HEK293 (cell line): Measurements from ENCODE around the gene RAC3.

Source experiments
- EGR2 ChIP-seq: fragments of 450-650 bp; formaldehyde crosslinking; IDR thresholded peaks from 2 replicates; pipeline ENCODE4 v1.5.1; 2016; ENCODE audit warnings: low read depth, missing biosample characterization, missing genetic modification characterization
- GLI4 ChIP-seq: fragments of 450-650 bp; formaldehyde crosslinking; IDR thresholded peaks from 2 replicates; pipeline ENCODE4 v1.5.1; 2016; ENCODE audit warnings: missing biosample characterization, missing genetic modification characterization
- GLIS1 ChIP-seq: fragments of 450-650 bp; formaldehyde crosslinking; IDR thresholded peaks from 2 replicates; pipeline ENCODE4 v1.5.1; 2016; ENCODE audit warnings: missing biosample characterization, missing genetic modification characterization
- MZF1 ChIP-seq: fragments of 450-650 bp; formaldehyde crosslinking; IDR thresholded peaks from 2 replicates; pipeline ENCODE4 v1.5.1; 2017; ENCODE audit warnings: missing biosample characterization, missing genetic modification characterization, borderline replicate concordance
- PATZ1 ChIP-seq: fragments of 450-650 bp; formaldehyde crosslinking; IDR thresholded peaks from 2 replicates; pipeline ENCODE4 v1.5.1; 2016; ENCODE audit warnings: missing biosample characterization, missing genetic modification characterization
- SP7 ChIP-seq: fragments of 450-650 bp; formaldehyde crosslinking; IDR thresholded peaks from 2 replicates; pipeline ENCODE4 v1.5.1; 2016; ENCODE audit warnings: missing biosample characterization, missing genetic modification characterization
- TCF7L2 ChIP-seq: IDR thresholded peaks from 2 replicates; pipeline ENCODE4 v1.6.1; 2011; ENCODE audit warnings: low read depth, mild to moderate bottlenecking, inconsistent platforms, low read length, moderate library complexity, borderline replicate concordance
- ZBTB1 ChIP-seq: fragments of 450-650 bp; formaldehyde crosslinking; IDR thresholded peaks from 2 replicates; pipeline ENCODE4 v1.5.1; 2016; ENCODE audit warnings: missing biosample characterization, missing genetic modification characterization
- ZBTB20 ChIP-seq: fragments of 450-650 bp; formaldehyde crosslinking; IDR thresholded peaks from 2 replicates; pipeline ENCODE4 v1.5.1; 2016; ENCODE audit warnings: missing biosample characterization, missing genetic modification characterization
- ZFP3 ChIP-seq: fragments of 450-650 bp; formaldehyde crosslinking; IDR thresholded peaks from 2 replicates; pipeline ENCODE4 v1.5.1; 2016; ENCODE audit warnings: low read depth, missing biosample characterization, missing genetic modification characterization
- ZNF10 ChIP-seq: fragments of 450-650 bp; formaldehyde crosslinking; IDR thresholded peaks from 2 replicates; pipeline ENCODE4 v1.5.1; 2017; ENCODE audit warnings: missing biosample characterization, missing genetic modification characterization
- ZNF114 ChIP-seq: fragments of 450-650 bp; formaldehyde crosslinking; IDR thresholded peaks from 2 replicates; pipeline ENCODE4 v1.5.0; 2017; ENCODE audit warnings: missing biosample characterization, missing genetic modification characterization
- ZNF2 ChIP-seq: fragments of 450-650 bp; formaldehyde crosslinking; IDR thresholded peaks from 2 replicates; pipeline ENCODE4 v1.5.1; 2016; ENCODE audit warnings: missing biosample characterization, missing genetic modification characterization
- ZNF23 ChIP-seq: fragments of 450-650 bp; formaldehyde crosslinking; IDR thresholded peaks from 2 replicates; pipeline ENCODE4 v1.5.1; 2016; ENCODE audit warnings: missing biosample characterization, missing genetic modification characterization, borderline replicate concordance
- ZNF354C ChIP-seq: fragments of 450-650 bp; formaldehyde crosslinking; IDR thresholded peaks from 2 replicates; pipeline ENCODE4 v1.5.1; 2016; ENCODE audit warnings: missing biosample characterization, missing genetic modification characterization, low read depth, borderline replicate concordance
- ZNF48 ChIP-seq: fragments of 450-650 bp; formaldehyde crosslinking; IDR thresholded peaks from 2 replicates; pipeline ENCODE4 v1.5.1; 2016; ENCODE audit warnings: missing biosample characterization, missing genetic modification characterization
- ZNF510 ChIP-seq: fragments of 450-650 bp; formaldehyde crosslinking; IDR thresholded peaks from 2 replicates; pipeline ENCODE4 v1.5.1; 2018; ENCODE audit warnings: mild to moderate bottlenecking, missing genetic modification characterization, missing biosample characterization; ENCODE audit not compliant: insufficient replicate concordance
- ZNF600 ChIP-seq: fragments of 450-650 bp; formaldehyde crosslinking; IDR thresholded peaks from 2 replicates; pipeline ENCODE4 v1.5.1; 2016; ENCODE audit warnings: missing biosample characterization, missing genetic modification characterization
- ZNF660 ChIP-seq: fragments of 450-650 bp; IDR thresholded peaks from 2 replicates; pipeline ENCODE4 v1.5.1; 2018; ENCODE audit warnings: missing biosample characterization, mild to moderate bottlenecking, missing genetic modification characterization
- ZNF704 ChIP-seq: fragments of 450-650 bp; formaldehyde crosslinking; IDR thresholded peaks from 2 replicates; pipeline ENCODE4 v1.5.1; 2016; ENCODE audit warnings: missing biosample characterization, missing genetic modification characterization
- ZNF747 ChIP-seq: fragments of 450-650 bp; formaldehyde crosslinking; IDR thresholded peaks from 2 replicates; pipeline ENCODE4 v1.5.1; 2016; ENCODE audit warnings: missing biosample characterization, missing genetic modification characterization
- ZNF776 ChIP-seq: fragments of 450-650 bp; formaldehyde crosslinking; IDR thresholded peaks from 2 replicates; pipeline ENCODE4 v1.5.0; 2017; ENCODE audit warnings: missing biosample characterization, missing genetic modification characterization, borderline replicate concordance
- ZNF792 ChIP-seq: fragments of 450-650 bp; formaldehyde crosslinking; IDR thresholded peaks from 2 replicates; pipeline ENCODE4 v1.5.1; 2016; ENCODE audit warnings: missing biosample characterization, missing genetic modification characterization
- TF ChIP-seq, protein P1 (sequence below): fragments of 450-650 bp; formaldehyde crosslinking; IDR thresholded peaks from 2 replicates; pipeline ENCODE4 v1.5.1; 2016; ENCODE audit warnings: missing biosample characterization, missing genetic modification characterization
- TF ChIP-seq, protein P2 (sequence below): fragments of 450-650 bp; formaldehyde crosslinking; IDR thresholded peaks from 2 replicates; pipeline ENCODE4 v1.5.1; 2017; ENCODE audit warnings: missing biosample characterization, missing genetic modification characterization
- TF ChIP-seq, protein P3 (sequence below): fragments of 450-650 bp; formaldehyde crosslinking; IDR thresholded peaks from 2 replicates; pipeline ENCODE4 v1.5.1; 2016; ENCODE audit warnings: missing biosample characterization, missing genetic modification characterization
- TF ChIP-seq, protein P4 (sequence below): fragments of 450-650 bp; formaldehyde crosslinking; optimal IDR thresholded peaks from 2 replicates; pipeline ENCODE3; 2016; ENCODE audit warnings: missing biosample characterization, mild to moderate bottlenecking, missing genetic modification characterization
- TF ChIP-seq, protein P5 (sequence below): fragments of 450-650 bp; formaldehyde crosslinking; IDR thresholded peaks from 2 replicates; pipeline ENCODE4 v1.5.1; 2016; ENCODE audit warnings: missing biosample characterization, missing genetic modification characterization, low read depth

Gene RAC3

DNA sequence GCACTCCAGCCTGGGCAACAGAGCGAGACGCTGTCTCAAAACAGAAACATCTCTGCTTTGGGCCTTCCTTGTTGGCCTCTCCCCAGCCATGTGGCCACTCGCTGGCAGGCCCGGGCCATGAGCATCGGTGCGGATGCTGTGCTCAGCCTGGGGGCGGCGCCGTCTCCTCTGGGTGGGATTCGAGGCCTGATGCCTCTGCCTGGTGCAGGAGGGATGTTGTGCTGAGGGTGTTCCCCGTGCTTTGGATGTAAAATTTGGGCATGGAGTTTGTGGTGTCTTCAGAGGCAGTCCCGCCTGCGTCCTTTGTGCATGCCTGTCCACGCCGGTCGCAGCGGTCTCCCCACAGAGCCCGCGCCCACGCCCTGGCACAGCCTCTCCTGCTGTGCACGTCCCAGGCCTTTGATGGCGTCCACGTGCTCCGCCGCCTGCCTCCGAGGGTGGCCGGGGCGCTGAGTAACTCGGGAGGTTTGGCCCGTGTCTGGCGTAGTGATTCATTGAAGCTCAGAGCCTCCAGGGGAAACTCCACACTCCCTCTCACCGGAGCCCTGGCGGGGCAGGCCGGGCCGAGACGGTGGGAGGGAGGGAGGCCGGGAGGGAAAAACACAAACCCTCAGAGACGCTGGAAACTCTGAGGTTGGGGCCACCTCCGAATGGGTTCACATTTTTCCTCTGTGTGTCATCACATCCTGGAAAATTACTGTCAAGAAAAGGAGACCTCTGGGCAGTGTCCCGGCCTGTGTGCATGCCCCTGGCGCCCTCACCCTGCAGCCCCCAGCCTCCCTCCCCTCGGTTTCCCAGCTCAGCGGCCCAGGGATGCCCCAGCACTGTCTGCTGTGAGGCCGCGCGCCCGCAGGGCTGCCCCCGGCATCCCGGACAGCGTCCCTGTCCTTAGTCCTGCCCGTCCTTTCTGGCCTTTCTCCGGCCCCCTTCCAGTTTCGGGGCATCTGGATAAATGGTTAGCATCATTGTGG lies 27.8 kb upstream of the RAC3 start (continued):
- TF ChIP-seq, protein P1, sequence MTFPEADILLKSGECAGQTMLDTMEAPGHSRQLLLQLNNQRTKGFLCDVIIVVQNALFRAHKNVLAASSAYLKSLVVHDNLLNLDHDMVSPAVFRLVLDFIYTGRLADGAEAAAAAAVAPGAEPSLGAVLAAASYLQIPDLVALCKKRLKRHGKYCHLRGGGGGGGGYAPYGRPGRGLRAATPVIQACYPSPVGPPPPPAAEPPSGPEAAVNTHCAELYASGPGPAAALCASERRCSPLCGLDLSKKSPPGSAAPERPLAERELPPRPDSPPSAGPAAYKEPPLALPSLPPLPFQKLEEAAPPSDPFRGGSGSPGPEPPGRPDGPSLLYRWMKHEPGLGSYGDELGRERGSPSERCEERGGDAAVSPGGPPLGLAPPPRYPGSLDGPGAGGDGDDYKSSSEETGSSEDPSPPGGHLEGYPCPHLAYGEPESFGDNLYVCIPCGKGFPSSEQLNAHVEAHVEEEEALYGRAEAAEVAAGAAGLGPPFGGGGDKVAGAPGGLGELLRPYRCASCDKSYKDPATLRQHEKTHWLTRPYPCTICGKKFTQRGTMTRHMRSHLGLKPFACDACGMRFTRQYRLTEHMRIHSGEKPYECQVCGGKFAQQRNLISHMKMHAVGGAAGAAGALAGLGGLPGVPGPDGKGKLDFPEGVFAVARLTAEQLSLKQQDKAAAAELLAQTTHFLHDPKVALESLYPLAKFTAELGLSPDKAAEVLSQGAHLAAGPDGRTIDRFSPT (tag by site-specific recombination) = peak; percentile 84
- TF ChIP-seq ZNF510 (tag by site-specific recombination) (no peak), ZNF48 (tag by site-specific recombination) (no peak), ZNF354C (tag by site-specific recombination) (no peak), ZNF747 (tag by site-specific recombination) (no peak), ZNF776 (tag by site-specific recombination) (no peak), ZNF792 (tag by site-specific recombination) (no peak), GLI4 (no peak), ZNF600 (tag by site-specific recombination) (peak; percentile 91), ZBTB1 (tag by site-specific recombination) (no peak), SP7 (tag by site-specific recombination) (peak; percentile 90), ZFP3 (tag by site-specific recombination) (no peak), ZNF114 (tag by site-specific recombination) (no peak), ZNF2 (tag by site-specific recombination) (peak; percentile 44; the same call in 1 of the 2 replicates), ZNF23 (tag by site-specific recombination) (no peak), EGR2 (peak; percentile 74; the same call in 1 of the 2 replicates), ZBTB20 (tag by site-specific recombination) (peak; percentile 66; the same call in 1 of the 2 replicates), ZNF10 (no peak), ZNF660 (tag by site-specific recombination) (peak; percentile 95), GLIS1 (peak; percentile 53), TCF7L2 (no peak), ZNF704 (tag by site-specific recombination) (no peak), MZF1 (tag by site-specific recombination) (no peak), PATZ1 (tag by site-specific recombination) (peak; percentile 44)
- TF ChIP-seq, protein P2, sequence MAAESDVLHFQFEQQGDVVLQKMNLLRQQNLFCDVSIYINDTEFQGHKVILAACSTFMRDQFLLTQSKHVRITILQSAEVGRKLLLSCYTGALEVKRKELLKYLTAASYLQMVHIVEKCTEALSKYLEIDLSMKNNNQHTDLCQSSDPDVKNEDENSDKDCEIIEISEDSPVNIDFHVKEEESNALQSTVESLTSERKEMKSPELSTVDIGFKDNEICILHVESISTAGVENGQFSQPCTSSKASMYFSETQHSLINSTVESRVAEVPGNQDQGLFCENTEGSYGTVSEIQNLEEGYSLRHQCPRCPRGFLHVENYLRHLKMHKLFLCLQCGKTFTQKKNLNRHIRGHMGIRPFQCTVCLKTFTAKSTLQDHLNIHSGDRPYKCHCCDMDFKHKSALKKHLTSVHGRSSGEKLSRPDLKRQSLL = no peak
- TF ChIP-seq, protein P3, sequence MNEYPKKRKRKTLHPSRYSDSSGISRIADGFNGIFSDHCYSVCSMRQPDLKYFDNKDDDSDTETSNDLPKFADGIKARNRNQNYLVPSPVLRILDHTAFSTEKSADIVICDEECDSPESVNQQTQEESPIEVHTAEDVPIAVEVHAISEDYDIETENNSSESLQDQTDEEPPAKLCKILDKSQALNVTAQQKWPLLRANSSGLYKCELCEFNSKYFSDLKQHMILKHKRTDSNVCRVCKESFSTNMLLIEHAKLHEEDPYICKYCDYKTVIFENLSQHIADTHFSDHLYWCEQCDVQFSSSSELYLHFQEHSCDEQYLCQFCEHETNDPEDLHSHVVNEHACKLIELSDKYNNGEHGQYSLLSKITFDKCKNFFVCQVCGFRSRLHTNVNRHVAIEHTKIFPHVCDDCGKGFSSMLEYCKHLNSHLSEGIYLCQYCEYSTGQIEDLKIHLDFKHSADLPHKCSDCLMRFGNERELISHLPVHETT = peak; percentile 28; the same call in 1 of the 2 replicates
- TF ChIP-seq, protein P4, sequence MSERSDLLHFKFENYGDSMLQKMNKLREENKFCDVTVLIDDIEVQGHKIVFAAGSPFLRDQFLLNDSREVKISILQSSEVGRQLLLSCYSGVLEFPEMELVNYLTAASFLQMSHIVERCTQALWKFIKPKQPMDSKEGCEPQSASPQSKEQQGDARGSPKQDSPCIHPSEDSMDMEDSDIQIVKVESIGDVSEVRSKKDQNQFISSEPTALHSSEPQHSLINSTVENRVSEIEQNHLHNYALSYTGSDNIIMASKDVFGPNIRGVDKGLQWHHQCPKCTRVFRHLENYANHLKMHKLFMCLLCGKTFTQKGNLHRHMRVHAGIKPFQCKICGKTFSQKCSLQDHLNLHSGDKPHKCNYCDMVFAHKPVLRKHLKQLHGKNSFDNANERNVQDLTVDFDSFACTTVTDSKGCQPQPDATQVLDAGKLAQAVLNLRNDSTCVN (tag by site-specific recombination) = peak; percentile 43
- TF ChIP-seq, protein P5, sequence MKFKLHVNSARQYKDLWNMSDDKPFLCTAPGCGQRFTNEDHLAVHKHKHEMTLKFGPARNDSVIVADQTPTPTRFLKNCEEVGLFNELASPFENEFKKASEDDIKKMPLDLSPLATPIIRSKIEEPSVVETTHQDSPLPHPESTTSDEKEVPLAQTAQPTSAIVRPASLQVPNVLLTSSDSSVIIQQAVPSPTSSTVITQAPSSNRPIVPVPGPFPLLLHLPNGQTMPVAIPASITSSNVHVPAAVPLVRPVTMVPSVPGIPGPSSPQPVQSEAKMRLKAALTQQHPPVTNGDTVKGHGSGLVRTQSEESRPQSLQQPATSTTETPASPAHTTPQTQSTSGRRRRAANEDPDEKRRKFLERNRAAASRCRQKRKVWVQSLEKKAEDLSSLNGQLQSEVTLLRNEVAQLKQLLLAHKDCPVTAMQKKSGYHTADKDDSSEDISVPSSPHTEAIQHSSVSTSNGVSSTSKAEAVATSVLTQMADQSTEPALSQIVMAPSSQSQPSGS (tag by site-specific recombination) = no peak
